ENCODE results near the gene HOXD4. TPM values are rescaled to one million over a fixed set of nuclear protein-coding genes. Genes with fewer than 3 reads are reported as not detected.

HOXD4 gene
- total and polyA plus RNA-seq, 2 of the 4 experiments (the other 2 are of a cell fraction), result not detected

- no peaks in the 10 kb centered on the region for H3K79me1 ChIP-seq (ENCODE audit: low read depth in 1 of 2, low read length in 2 of 2)
- H2AK9ac ChIP-seq (replicated peaks; ENCODE audit: low read depth, low read length, poor library complexity), result no peak overlapping the region
- H3K4me3 ChIP-seq (ENCODE audit: insufficient read depth, low read depth, low read length), result no peak overlapping the region
- ChIA-PET POLR2A (ENCODE audit: unreplicated experiment) (no interaction called here), CTCF (no interaction called here)
- no peak overlapping the region for H2BK20ac ChIP-seq (ENCODE audit: low read depth, low read length)
- H3K9me1 ChIP-seq (ENCODE audit: insufficient read depth, low read length), result no peaks in the 10 kb centered on the region
- H3K4ac ChIP-seq (ENCODE audit: low read depth, low read length), result no peak overlapping the region
- intact Hi-C loops (cut with micrococcal nuclease), result no loop called here
- H3K9ac ChIP-seq (ENCODE audit: low read depth, low read length), result no peak overlapping the region
- no peaks in the 10 kb centered on the region for H3K36me3 ChIP-seq (ENCODE audit: control insufficient read depth, insufficient read depth, low read length)
- ATAC-seq (ENCODE audit: low read depth) (no peak), DNase-seq (no peak)
- H4K20me1 ChIP-seq (ENCODE audit: insufficient read depth, low read length), result no peaks in the 10 kb centered on the region; the same call in 1 of the 2 replicates
- dilution Hi-C loops (cut with HindIII; ENCODE audit: low sequenced_read_pairs, unreplicated experiment), result no loop called here
- 4% methylated on average over 7 of the region's 34 CpGs; no CpG with 5 or more reads in 1 of the 2 experiments for WGBS, 2 experiments (ENCODE audit: extremely low coverage in 2 of 2, insufficient read length in 1 of 2)
- no peak overlapping the region for H3K4me2 ChIP-seq (ENCODE audit: low read depth, low read length)
- H3K18ac ChIP-seq (ENCODE audit: low read depth, low read length), result no peak overlapping the region
- H2AFZ ChIP-seq (replicated peaks; ENCODE audit: low read length, poor library complexity), result no peak overlapping the region
- H2BK5ac ChIP-seq (ENCODE audit: low read depth, low read length, poor library complexity, severe bottlenecking), result no peak overlapping the region
- TF ChIP-seq USF2 (IDR thresholded peaks at IDR 0.05; ENCODE audit: low read depth, low read length), result no peak
- TF ChIP-seq MAZ (IDR thresholded peaks at IDR 0.05; ENCODE audit: borderline replicate concordance, low read depth, low read length), result no peak
- TF ChIP-seq POLR2A (IDR thresholded peaks at IDR 0.05; ENCODE audit: low read depth, low read length), result no peak
- no peak for TF ChIP-seq RCOR1 (IDR thresholded peaks at IDR 0.05; ENCODE audit: insufficient replicate concordance, low read length)
- peaks cover 92% of the 10 kb centered on the region for H3K27me3 ChIP-seq (ENCODE audit: control insufficient read depth, insufficient read depth, low read length)
- H3K9me3 ChIP-seq (ENCODE audit: control insufficient read depth, insufficient read depth, low read length), result peaks cover 3% of the 10 kb centered on the region; the same call in 1 of the 2 replicates
- no peak overlapping the region for H2BK15ac ChIP-seq (ENCODE audit: low read depth, low read length)
- H4K91ac ChIP-seq (ENCODE audit: insufficient read depth, low read depth, low read length), result no peak overlapping the region
- no TSS peak for BruUV-seq (replicated peaks)
- no peak overlapping the region for H4K8ac ChIP-seq (ENCODE audit: low read depth in 2 of 2, low read length in 2 of 2)
- no peak overlapping the region for H2BK120ac ChIP-seq (ENCODE audit: low read depth, low read length)
- in situ Hi-C loops (cut with MboI; ENCODE audit: low sequenced_read_pairs), result loop anchor here (10.0 kb wide), 2 partner anchors 330 to 1030 kb away; no protein-coding TSS in a partner anchor
- no peak overlapping the region for H3K23ac ChIP-seq (ENCODE audit: low read depth, low read length)
- no peak overlapping the region for H4K5ac ChIP-seq (ENCODE audit: low read depth, low read length)
- H3K56ac ChIP-seq (ENCODE audit: extremely low read depth, insufficient read depth, low read length), result no peak overlapping the region
- no peak overlapping the region for H2AK5ac ChIP-seq (ENCODE audit: low read depth, low read length)
- H3K14ac ChIP-seq (replicated peaks; ENCODE audit: low read depth, low read length), result no peak overlapping the region
- no peaks in the 10 kb centered on the region for H3K4me1 ChIP-seq (ENCODE audit: control insufficient read depth, insufficient read depth, low read length)
- H3K27ac ChIP-seq (ENCODE audit: insufficient read depth, low read length), result no peak overlapping the region
Measured at GRCh38 chr2:176124110-176124946, 27.0 kb upstream of the HOXD4 start.
